WTC11 (cell line): ENCODE data around the gene TMEM239.

Experiments
- GRHL2 ChIP-seq: fragments of 250-450 bp; sonication (Bioruptor Pico); IDR thresholded peaks from 2 replicates; pipeline ENCODE4 v1.8.0; 2022; ENCODE audit warnings: mild to moderate bottlenecking, moderate library complexity; ENCODE audit not compliant: insufficient replicate concordance, severe bottlenecking
- SP1 ChIP-seq: sonication (generic); formaldehyde crosslinking; conservative IDR thresholded peaks from 2 replicates; pipeline ENCODE4 v1.8.1; 2022; ENCODE audit warnings: missing genetic modification reagents
- TF ChIP-seq, protein P1 (sequence below): sonication (generic); formaldehyde crosslinking; IDR thresholded peaks from 2 replicates; pipeline ENCODE4 v1.8.0; 2022; ENCODE audit warnings: mild to moderate bottlenecking, missing genetic modification reagents
- TF ChIP-seq, protein P2 (sequence below): fragments of 200-600 bp; IDR thresholded peaks from 2 replicates; pipeline ENCODE4 v1.8.0; 2022; ENCODE audit warnings: antibody characterized with exemption

DNA sequence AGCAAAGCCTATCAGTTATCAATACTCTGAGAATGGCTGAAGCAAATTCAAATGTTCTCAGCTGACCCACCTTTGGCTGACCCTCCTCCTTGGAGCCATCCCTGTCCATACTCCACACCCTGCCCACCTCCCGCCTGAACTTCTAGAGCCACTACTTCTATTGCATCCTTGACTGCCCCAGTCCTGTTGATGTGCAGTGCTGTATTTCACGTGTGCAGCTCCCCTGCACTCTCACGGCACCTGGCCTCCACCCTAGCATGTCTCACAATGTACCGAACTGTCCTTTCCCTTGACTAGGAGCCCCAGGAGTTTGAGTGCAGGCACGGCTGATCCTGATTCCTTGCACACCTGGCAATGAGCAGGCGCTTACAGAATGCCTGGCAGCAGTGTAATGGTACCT, 22.7 kb upstream of the TMEM239 start:
- no peak for TF ChIP-seq GRHL2
- TF ChIP-seq, protein P1, sequence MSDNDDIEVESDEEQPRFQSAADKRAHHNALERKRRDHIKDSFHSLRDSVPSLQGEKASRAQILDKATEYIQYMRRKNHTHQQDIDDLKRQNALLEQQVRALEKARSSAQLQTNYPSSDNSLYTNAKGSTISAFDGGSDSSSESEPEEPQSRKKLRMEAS (CRISPR knock-in tag) = no peak
- TF ChIP-seq SP1 (CRISPR knock-in tag) = no peak
- TF ChIP-seq, protein P2, sequence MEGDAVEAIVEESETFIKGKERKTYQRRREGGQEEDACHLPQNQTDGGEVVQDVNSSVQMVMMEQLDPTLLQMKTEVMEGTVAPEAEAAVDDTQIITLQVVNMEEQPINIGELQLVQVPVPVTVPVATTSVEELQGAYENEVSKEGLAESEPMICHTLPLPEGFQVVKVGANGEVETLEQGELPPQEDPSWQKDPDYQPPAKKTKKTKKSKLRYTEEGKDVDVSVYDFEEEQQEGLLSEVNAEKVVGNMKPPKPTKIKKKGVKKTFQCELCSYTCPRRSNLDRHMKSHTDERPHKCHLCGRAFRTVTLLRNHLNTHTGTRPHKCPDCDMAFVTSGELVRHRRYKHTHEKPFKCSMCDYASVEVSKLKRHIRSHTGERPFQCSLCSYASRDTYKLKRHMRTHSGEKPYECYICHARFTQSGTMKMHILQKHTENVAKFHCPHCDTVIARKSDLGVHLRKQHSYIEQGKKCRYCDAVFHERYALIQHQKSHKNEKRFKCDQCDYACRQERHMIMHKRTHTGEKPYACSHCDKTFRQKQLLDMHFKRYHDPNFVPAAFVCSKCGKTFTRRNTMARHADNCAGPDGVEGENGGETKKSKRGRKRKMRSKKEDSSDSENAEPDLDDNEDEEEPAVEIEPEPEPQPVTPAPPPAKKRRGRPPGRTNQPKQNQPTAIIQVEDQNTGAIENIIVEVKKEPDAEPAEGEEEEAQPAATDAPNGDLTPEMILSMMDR = no peak
